ENCODE measurements around the gene KHSRP.

DNA sequence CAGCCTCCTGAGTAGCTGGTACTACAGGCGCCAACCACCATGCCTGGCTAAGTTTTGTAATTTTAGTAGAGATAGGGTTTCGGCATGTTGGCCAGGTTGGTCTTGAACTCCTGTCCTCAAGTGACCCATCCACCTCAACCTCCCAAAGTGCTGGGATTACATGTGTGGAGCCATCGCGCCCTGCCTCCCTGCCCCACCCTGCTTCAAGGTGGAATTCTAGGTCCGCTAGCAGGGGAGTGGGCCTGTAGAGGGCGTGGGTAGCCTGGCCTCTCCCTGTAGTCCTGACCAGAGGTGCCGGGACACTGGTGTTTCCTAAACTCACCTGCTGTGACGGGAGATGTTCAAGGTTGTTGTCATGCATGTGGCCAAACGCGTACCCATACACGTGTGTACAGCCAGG lies 8.6 kb upstream of the KHSRP start:
- TF ChIP-seq POLR2A (IDR thresholded peaks at IDR 0.05) (no peak), POLR2AphosphoS5 (IDR thresholded peaks at IDR 0.05) (no peak)
- TF ChIP-seq, protein P1, sequence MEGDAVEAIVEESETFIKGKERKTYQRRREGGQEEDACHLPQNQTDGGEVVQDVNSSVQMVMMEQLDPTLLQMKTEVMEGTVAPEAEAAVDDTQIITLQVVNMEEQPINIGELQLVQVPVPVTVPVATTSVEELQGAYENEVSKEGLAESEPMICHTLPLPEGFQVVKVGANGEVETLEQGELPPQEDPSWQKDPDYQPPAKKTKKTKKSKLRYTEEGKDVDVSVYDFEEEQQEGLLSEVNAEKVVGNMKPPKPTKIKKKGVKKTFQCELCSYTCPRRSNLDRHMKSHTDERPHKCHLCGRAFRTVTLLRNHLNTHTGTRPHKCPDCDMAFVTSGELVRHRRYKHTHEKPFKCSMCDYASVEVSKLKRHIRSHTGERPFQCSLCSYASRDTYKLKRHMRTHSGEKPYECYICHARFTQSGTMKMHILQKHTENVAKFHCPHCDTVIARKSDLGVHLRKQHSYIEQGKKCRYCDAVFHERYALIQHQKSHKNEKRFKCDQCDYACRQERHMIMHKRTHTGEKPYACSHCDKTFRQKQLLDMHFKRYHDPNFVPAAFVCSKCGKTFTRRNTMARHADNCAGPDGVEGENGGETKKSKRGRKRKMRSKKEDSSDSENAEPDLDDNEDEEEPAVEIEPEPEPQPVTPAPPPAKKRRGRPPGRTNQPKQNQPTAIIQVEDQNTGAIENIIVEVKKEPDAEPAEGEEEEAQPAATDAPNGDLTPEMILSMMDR (IDR thresholded peaks at IDR 0.05): no peak
